HG03108 (cell line): ENCODE results near the gene ST8SIA2.
"Not testable (repeated sequence)": the region's sequence is repeated elsewhere in the genome, so short reads cannot be mapped to it uniquely, and the experiment has no call there.

Experiments
- ATAC-seq: cut with Tn5 transposase; IDR thresholded peaks from one replicate; pipeline ENCODE4 v1.9.1; 2021; ENCODE audit warnings: moderate library complexity; ENCODE audit not compliant: unreplicated experiment

The ST8SIA2 gene

DNA sequence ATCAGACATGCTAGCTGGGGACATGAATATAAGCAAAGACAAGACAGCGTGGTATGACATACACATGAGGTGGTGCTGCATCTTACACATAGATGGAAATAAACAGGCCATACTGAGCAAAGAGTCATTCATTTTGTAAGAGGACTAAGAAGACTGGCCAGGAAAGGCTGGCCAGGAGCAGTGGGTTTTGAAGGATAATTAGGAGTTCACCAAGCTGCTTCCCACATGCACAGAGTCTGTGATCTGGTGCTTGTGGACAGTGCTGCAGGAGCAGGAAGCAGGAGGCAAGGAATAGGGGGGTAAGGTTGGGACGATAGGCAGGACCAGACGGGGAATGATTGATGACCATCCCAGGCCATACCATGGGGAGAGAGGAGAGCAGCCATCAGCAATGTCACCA lies 41.5 kb downstream of the ST8SIA2 start:
- no peak for ATAC-seq

GRCh38 chr15:92438471-92438870 lies 44.8 kb downstream of the ST8SIA2 start:
- ATAC-seq: no peak

DNA sequence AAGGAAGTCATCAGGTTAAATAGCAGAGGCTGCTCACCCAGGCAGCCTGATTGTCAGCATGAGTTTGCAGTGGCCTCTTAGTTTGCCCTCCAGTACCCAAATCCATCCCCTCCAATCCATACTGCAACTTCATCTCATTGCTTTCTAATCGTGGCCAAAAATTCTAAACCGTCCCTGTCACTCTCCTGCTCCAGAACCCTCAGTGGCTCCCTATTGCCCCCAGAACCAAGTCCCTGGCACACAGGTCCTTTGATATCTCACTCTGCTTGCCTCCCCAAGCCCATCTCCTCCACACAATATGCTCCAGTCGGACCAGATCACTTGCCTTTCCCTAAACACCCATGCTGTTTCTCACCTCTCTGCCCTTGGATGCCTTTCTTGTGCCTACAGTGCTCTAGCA lies 49.7 kb downstream of the ST8SIA2 start:
- no peak for ATAC-seq

DNA sequence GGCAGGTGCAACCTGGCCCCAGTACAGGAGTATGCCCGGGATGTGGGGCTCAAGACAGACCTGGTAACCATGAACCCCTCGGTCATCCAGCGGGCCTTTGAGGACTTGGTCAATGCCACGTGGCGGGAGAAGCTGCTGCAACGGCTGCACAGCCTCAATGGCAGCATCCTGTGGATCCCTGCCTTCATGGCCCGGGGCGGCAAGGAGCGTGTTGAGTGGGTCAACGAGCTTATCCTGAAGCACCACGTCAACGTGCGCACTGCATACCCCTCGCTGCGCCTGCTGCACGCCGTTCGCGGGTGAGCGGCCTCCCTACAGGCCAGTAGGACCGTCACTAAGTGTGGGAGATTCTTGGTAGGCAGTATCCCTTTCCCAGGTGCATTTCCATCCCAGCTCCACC lies 51.0 kb downstream of the ST8SIA2 start:
- no peak for ATAC-seq

DNA sequence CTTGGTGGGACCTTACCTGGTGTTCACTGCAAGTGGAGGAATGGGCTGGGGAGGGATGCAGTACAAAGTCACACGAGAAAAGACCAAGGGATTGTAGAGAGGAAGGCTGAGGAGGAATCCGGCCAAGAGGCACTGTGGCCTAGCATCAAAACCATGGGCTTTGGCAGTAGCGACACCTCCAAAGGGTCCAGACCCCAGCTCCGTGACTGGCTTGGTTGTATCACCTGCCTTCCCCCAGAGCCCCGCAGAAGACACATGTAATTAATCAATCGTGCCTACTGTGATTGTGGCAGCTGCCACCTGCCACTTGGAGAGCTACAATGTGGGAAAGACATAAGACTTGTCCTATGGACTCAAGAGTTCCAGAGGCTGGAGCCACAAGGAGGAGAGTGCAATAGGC lies 54.7 kb downstream of the ST8SIA2 start:
- ATAC-seq: no peak

- ATAC-seq: no peak
These were observed 55.8 kb downstream of the ST8SIA2 start for GRCh38 chr15:92449476-92449875.

DNA sequence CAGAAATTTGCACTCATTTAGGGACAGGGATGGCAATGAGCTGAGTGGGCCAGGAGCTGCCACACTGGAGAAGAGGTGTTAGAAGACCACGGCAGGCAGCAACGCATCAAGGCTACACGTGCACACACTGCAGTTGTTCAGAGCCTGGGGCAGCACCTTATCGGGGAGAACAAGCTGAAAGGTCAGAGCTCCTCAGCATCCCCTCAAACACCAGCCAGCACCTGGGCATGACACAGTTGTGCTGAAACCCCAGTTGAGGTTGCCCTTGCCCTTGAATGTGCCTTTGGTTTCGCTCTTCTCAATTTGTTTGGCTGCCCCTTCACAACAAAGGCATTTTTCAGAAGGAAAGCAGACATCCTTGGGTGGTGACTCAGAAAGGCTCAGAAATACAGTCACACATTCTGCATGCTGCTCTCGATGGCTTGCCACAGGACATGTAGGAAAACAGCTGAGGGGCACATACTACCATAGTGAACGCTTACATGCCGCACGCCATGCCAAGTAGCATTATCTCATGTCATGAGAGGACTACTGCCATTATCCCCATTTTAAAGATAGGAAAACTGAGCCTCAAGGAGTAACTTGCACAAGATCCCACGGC lies 57.6 kb downstream of the ST8SIA2 start:
- ATAC-seq: no peak

DNA sequence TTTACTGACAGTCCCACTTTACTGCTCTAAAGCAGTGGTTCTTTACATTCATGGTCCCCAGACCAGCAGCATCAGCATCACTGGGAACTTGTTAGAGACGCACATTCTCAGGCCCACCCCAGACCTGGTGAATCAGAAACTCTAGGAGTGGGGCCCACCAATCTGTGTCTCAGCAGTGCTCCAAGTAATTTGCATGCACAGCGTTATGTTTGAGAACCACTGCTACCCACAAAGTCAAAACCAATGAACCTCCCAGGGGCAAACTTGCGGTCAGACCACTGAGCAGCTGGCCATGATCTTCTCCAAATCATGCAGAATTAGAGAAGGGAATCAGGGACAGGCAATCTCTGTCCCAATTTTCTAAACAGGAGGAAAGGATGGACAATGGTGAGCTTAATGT lies 58.5 kb downstream of the ST8SIA2 start:
- no peak for ATAC-seq

DNA sequence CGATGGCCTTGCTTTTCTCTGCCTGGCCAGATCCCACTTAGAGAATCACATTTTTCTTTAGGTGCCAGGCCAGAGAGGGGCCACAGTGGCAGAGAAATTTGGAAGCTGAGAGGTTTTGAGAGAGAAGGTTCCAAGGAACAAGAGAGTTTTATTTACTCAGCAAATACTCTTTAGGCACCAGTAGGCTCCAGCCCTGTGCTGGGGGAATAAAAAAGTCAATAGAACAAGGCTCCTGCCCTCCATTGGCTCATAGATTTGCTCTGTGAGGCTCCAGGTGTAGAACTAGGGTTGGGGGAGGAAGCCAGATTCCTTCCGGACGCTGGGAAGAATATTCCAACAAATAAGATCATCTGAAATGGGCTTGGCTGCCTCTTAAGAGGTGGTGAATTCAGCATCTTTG lies 59.9 kb downstream of the ST8SIA2 start:
- no peak for ATAC-seq

DNA sequence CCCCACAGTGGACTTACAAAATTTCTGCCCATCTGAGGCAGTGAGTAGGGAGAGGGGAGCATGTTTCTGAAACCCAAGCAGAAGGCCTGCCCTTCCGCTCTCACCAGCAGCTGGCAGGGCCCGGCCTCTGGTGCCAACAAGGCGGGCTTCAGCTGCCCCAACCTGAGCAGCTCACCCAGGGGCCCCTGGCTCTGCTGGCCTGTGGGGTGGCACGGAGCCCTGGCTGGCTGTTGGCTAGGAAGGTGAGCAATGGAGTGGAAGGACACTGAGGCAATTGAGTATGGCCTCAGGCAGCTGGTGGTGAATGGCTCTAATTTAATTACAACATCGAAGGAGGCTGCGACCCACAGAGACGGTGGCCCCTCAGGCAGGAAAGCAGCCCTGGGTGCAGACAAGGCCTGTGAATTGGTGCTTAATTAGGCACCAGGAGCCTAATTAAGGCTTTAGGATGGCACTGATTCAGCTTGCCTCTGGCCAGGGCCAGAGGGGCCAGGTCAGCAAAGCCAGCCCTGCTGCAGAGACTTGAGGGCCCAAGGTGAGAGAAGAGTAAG lies 60.9 kb downstream of the ST8SIA2 start:
- no peak for ATAC-seq

GRCh38 chr15:92455271-92455670 lies 61.6 kb downstream of the ST8SIA2 start:
- no peak for ATAC-seq

- ATAC-seq: no peak
These were observed 63.9 kb downstream of the ST8SIA2 start for GRCh38 chr15:92457471-92458041.

DNA sequence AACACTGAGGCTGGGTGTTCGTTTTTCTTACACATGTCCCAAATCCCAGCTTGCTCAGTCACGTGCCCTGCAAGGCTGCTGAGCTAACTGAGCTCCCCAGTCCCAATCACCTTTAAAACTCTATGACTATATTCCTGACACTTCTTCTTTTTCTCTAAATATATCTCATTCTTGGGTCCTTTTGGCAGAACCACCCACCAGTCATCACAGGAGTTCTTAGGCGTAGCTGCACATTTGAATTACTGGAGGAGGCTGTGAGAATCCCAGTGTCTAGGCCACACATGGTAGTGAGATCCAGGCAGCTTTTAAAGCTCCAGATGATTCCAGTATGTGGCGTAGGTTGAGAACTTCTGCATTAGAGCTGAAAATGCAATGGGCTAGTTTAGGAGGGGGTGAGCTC lies 66.3 kb downstream of the ST8SIA2 start:
- ATAC-seq: no peak

GRCh38 chr15:92462424-92463125 lies 68.9 kb downstream of the ST8SIA2 start:
- no peak for ATAC-seq

- no peak for ATAC-seq
These were observed 69.7 kb downstream of the ST8SIA2 start for GRCh38 chr15:92463352-92463751.

DNA sequence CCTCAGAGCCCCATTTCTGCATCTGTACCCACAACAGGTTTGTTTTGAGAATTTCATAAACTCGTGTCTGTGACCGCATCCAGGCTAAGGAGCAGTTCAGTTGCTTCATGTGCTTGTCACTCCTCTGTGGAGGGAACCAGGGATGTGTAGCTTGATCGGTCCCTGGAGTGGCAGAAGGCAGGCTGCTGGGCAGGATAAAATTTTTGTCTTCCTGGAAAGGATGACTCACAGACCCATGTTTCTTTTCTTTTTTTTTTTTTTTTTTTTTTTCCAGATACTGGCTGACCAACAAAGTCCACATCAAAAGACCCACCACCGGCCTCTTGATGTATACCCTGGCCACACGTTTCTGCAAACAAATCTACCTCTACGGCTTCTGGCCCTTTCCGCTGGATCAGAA lies 70.1 kb downstream of the ST8SIA2 start:
- no peak for ATAC-seq

- no peak for ATAC-seq
These were observed 73.2 kb downstream of the ST8SIA2 start for GRCh38 chr15:92466834-92467233.

DNA sequence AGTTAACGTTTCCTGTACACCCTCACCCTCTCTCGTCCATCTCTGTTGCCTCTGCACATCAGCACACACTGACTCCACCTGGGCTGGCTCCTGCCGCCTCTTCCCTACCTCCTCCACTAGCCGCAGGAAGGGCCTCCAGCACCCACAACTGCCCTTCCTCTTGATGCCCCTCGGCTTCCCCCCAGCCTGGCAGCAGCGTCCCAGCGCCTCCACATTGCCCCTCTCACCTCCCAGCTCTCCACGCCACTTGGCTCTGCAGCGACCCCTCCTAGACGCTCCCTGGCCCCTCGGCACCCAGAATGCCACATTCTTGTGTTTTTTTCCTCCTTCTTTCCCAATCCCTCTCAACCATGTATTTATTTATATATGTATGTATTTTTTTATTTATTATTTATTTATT lies 73.6 kb downstream of the ST8SIA2 start:
- no peak for ATAC-seq

- ATAC-seq: no peak
These were observed 75.3 kb downstream of the ST8SIA2 start for GRCh38 chr15:92468991-92469390.

- ATAC-seq: no peak
These were observed 77.6 kb downstream of the ST8SIA2 start for GRCh38 chr15:92471288-92471687.

DNA sequence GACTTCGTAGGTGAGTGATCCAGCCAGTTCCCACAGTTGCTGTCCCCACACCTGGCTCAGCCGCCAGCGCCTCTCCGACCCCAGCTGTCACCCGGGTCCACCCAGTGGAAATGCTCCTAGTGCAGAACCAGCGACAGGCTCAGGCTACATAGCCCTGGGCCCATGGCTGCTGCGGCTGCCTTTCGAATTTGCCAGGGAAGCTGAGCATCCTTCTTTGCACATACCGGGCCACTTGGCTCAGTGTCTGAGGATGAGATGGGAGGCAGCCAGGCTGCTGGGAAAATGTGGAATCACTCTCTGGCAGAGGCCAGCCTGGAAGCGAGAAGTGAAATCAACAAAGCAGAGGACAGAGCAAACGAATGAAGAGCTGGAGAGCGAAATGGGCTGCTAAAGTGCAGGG lies 80.1 kb downstream of the ST8SIA2 start:
- ATAC-seq: no peak

DNA sequence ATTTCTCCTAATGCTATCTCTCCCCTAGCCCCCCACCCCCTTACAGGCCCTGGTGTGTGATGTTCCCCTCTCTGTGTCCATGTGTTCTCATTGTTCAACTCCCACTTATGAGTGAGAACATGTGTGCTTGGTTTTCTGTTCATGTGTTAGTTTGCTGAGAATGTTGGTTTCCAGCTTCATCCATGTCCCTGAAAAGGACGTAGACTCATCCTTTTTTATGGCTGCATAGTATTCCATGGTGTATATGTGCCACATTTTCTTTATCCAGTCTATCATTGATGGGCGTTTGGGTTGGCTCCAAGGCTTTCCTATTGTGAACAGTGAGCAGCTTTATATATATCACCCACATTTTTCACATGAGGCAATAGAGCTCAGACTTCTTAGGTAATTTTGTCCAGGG lies 86.0 kb downstream of the ST8SIA2 start:
- ATAC-seq: not testable (repeated sequence)
